ENCODE measurements around the gene SULT1C4. TPM values are rescaled to one million over a fixed set of nuclear protein-coding genes. Genes with fewer than 3 reads are reported as not detected.

The SULT1C4 gene
- 10 to 100 TPM; 12.0 to 33.4 (median 13.2) TPM for total RNA-seq

GRCh38 chr2:108377815-108378630, at the start of gene SULT1C4:
SULT1C4 (plus strand) TSS chr2:108377954; CDS start chr2:108378338, 384 bp downstream.
- no peaks in the 10 kb centered on the region for H3K4me1 ChIP-seq
- H3K27ac ChIP-seq, result peak within 1 kb of the TSS; percentile 60 to 75
- DNase-seq, result peak; percentile 41 to 49
- H3K36me3 ChIP-seq, result no peaks in the 10 kb centered on the region
- H3K9me3 ChIP-seq, result no peaks in the 10 kb centered on the region
- H3K27me3 ChIP-seq, result no peaks in the 10 kb centered on the region
- TF ChIP-seq CTCF (IDR thresholded peaks at IDR 0.05), result no peak
- peak; percentile 38 to 42 for TF ChIP-seq POLR2A (IDR thresholded peaks at IDR 0.05)
- peak within 1 kb of the TSS; percentile 0 to 45 for H3K4me3 ChIP-seq
- intact Hi-C loops (cut with DNase I; ENCODE audit: low total_unique reads), result no loop called here

GRCh38 chr2:108329771-108330170, 48.0 kb upstream of the SULT1C4 start:
- Histone ChIP-seq H3K4me3 (no peak overlapping the region), H3K36me3 (no peaks in the 10 kb centered on the region), H3K27ac (no peak overlapping the region), H3K4me1 (no peaks in the 10 kb centered on the region), H3K9me3 (no peaks in the 10 kb centered on the region), H3K27me3 (no peaks in the 10 kb centered on the region)
- intact Hi-C loops (cut with DNase I; ENCODE audit: low total_unique reads), result no loop called here
- no peak for DNase-seq
- TF ChIP-seq CTCF (IDR thresholded peaks at IDR 0.05) (no peak), POLR2A (IDR thresholded peaks at IDR 0.05) (no peak)

GRCh38 chr2:108330979-108331378, 46.8 kb upstream of the SULT1C4 start:
- Histone ChIP-seq H3K27ac (no peak overlapping the region), H3K9me3 (no peaks in the 10 kb centered on the region), H3K4me3 (no peak overlapping the region), H3K27me3 (no peaks in the 10 kb centered on the region), H3K4me1 (no peaks in the 10 kb centered on the region), H3K36me3 (no peaks in the 10 kb centered on the region)
- intact Hi-C loops (cut with DNase I; ENCODE audit: low total_unique reads), result no loop called here
- no peak for DNase-seq
- TF ChIP-seq POLR2A (IDR thresholded peaks at IDR 0.05) (no peak), CTCF (IDR thresholded peaks at IDR 0.05) (no peak)

GRCh38 chr2:108345951-108346350, 31.8 kb upstream of the SULT1C4 start:
- no peak for TF ChIP-seq CTCF (IDR thresholded peaks at IDR 0.05)
- no peak for TF ChIP-seq POLR2A (IDR thresholded peaks at IDR 0.05)
- no peak for DNase-seq
- Histone ChIP-seq H3K9me3 (no peaks in the 10 kb centered on the region), H3K4me3 (no peak overlapping the region), H3K27ac (no peak overlapping the region), H3K36me3 (no peaks in the 10 kb centered on the region), H3K4me1 (no peaks in the 10 kb centered on the region), H3K27me3 (no peaks in the 10 kb centered on the region)
- intact Hi-C loops (cut with DNase I; ENCODE audit: low total_unique reads), result no loop called here

GRCh38 chr2:108346827-108347226, 30.9 kb upstream of the SULT1C4 start:
- Histone ChIP-seq H3K27me3 (no peaks in the 10 kb centered on the region), H3K36me3 (no peaks in the 10 kb centered on the region), H3K9me3 (no peaks in the 10 kb centered on the region), H3K27ac (no peak overlapping the region), H3K4me3 (no peak overlapping the region), H3K4me1 (no peaks in the 10 kb centered on the region)
- TF ChIP-seq CTCF (IDR thresholded peaks at IDR 0.05) (no peak), POLR2A (IDR thresholded peaks at IDR 0.05) (no peak)
- intact Hi-C loops (cut with DNase I; ENCODE audit: low total_unique reads), result no loop called here
- DNase-seq, result no peak

Data from uterus (tissue), 4 donors.